ENCODE data around the gene RAPGEF1.

GRCh38 chr9:131672451-131672850 is 67.4 kb downstream of the RAPGEF1 start:
- TF ChIP-seq EZH2phosphoT487 (conservative IDR thresholded peaks at IDR 0.05; ENCODE audit: low read length) = no peak
- TF ChIP-seq, protein P1, sequence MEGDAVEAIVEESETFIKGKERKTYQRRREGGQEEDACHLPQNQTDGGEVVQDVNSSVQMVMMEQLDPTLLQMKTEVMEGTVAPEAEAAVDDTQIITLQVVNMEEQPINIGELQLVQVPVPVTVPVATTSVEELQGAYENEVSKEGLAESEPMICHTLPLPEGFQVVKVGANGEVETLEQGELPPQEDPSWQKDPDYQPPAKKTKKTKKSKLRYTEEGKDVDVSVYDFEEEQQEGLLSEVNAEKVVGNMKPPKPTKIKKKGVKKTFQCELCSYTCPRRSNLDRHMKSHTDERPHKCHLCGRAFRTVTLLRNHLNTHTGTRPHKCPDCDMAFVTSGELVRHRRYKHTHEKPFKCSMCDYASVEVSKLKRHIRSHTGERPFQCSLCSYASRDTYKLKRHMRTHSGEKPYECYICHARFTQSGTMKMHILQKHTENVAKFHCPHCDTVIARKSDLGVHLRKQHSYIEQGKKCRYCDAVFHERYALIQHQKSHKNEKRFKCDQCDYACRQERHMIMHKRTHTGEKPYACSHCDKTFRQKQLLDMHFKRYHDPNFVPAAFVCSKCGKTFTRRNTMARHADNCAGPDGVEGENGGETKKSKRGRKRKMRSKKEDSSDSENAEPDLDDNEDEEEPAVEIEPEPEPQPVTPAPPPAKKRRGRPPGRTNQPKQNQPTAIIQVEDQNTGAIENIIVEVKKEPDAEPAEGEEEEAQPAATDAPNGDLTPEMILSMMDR (IDR thresholded peaks at IDR 0.05; ENCODE audit: insufficient read depth, low read length, poor library complexity, severe bottlenecking) = no peak

Measured in SU-DHL-6 (cell line).